Mucosa of descending colon (tissue), 3 donors: Measurements from ENCODE around the gene SH3BGR. TPM values are rescaled to one million over a fixed set of nuclear protein-coding genes. Genes with fewer than 3 reads are reported as not detected.

Source experiments
- ATAC-seq: fragments of 200-7000 bp; cut with Tn5 transposase; one replicate; pipeline ENCODE4 v1.9.1; 2020; ENCODE audit warnings: mild to moderate bottlenecking, moderate library complexity
- DNase-seq, 3 donors: peaks; one replicate each; pipeline ENCODE4 v3.0.0-alpha.2; 2020
- H3K36me3 ChIP-seq: fragments of 200-600 bp; one replicate; pipeline ENCODE4 v1.8.0; 2021; ENCODE audit warnings: low read depth, mild to moderate bottlenecking
- H3K4me1 ChIP-seq: fragments of 200-600 bp; one replicate; pipeline ENCODE4 v1.8.0; 2021; ENCODE audit warnings: low read depth, mild to moderate bottlenecking
- H3K4me3 ChIP-seq: fragments of 200-600 bp; one replicate; pipeline ENCODE4 v1.8.0; 2021; ENCODE audit warnings: mild to moderate bottlenecking
- H3K9me3 ChIP-seq: fragments of 200-600 bp; one replicate; pipeline ENCODE4 v1.8.0; 2021; ENCODE audit warnings: mild to moderate bottlenecking
- CTCF ChIP-seq: fragments of 200-600 bp; IDR thresholded peaks from one replicate; pipeline ENCODE4 v1.8.0; 2022; ENCODE audit warnings: antibody characterized with exemption, mild to moderate bottlenecking
- intact Hi-C, 2 donors: fragments of 100-400 bp; cut with DNase I in 1 of 2; cut with micrococcal nuclease in 1 of 2; formaldehyde crosslinking; loops; one replicate each; pipeline versions ENCODE4 v1.11.0 to v1.11.1; 2022; cut with DNase I, micrococcal nuclease
- total RNA-seq, 3 donors: library from RNA; stranded (reverse); fragmentation: NEBNext Ultra II Directional in 2 of 3; extraction: Animal tissue kit (Norgen Biotek cat#: 25700) in 2 of 3; gene quantifications; one replicate each; pipeline versions ENCODE4 v1.2.1 to v1.2.4, GENCODE V29; 2021 to 2023
- donor health status: DM: no; HTN: no; CAD: no; lungs with moderate emphysema.
- donor health status: DM: no; HTN: no; CAD: no.
- donor health status: DM: no; HTN: yes; CAD: no.

SH3BGR gene
- total RNA-seq, 3 donors from 2014 or later, result 2.2 to 19.7 (median 5.0) TPM

GRCh38 chr21:39430457-39430856 lies 21.3 kb upstream of the SH3BGR start:
- no peaks in the 10 kb centered on the region for H3K4me1 ChIP-seq
- H3K36me3 ChIP-seq, result no peaks in the 10 kb centered on the region
- no peak for TF ChIP-seq CTCF
- no peaks in the 10 kb centered on the region for H3K9me3 ChIP-seq
- ATAC-seq (no peak), DNase-seq (no peak)
- intact Hi-C loops, result no loop called here
- H3K4me3 ChIP-seq, result no peak overlapping the region

GRCh38 chr21:39430954-39431353 lies 20.8 kb upstream of the SH3BGR start:
- ATAC-seq (no peak), DNase-seq (no peak)
- no peak for TF ChIP-seq CTCF
- Histone ChIP-seq H3K36me3 (no peaks in the 10 kb centered on the region), H3K4me1 (no peaks in the 10 kb centered on the region), H3K9me3 (no peaks in the 10 kb centered on the region), H3K4me3 (no peak overlapping the region)
- intact Hi-C loops, result no loop called here

- intact Hi-C loops, result no loop called here
- H3K9me3 ChIP-seq, result no peaks in the 10 kb centered on the region
- DNase-seq (no peak), ATAC-seq (no peak)
- no peaks in the 10 kb centered on the region for H3K4me1 ChIP-seq
- H3K36me3 ChIP-seq, result no peaks in the 10 kb centered on the region
- TF ChIP-seq CTCF, result no peak
- H3K4me3 ChIP-seq, result no peak overlapping the region
Observed at GRCh38 chr21:39434950-39435349, 16.8 kb upstream of the SH3BGR start.

- no peak for ATAC-seq
- no peak overlapping the region for H3K4me3 ChIP-seq
- no peak for DNase-seq
- intact Hi-C loops, result no loop called here
- no peaks in the 10 kb centered on the region for H3K9me3 ChIP-seq
- peaks cover under 1% of the 10 kb centered on the region for H3K4me1 ChIP-seq
- no peak for TF ChIP-seq CTCF
- H3K36me3 ChIP-seq, result no peaks in the 10 kb centered on the region
Observed at GRCh38 chr21:39439232-39439631, 12.5 kb upstream of the SH3BGR start.

- no peak overlapping the region for H3K4me3 ChIP-seq
- intact Hi-C loops, result no loop called here
- H3K4me1 ChIP-seq, result peaks cover 6% of the 10 kb centered on the region
- ATAC-seq (peak; percentile 21), DNase-seq (peak in 1 of 3 donors; percentile 38)
- TF ChIP-seq CTCF, result peak; percentile 71
- H3K36me3 ChIP-seq, result no peaks in the 10 kb centered on the region
- H3K9me3 ChIP-seq, result no peaks in the 10 kb centered on the region
Observed at GRCh38 chr21:39441502-39442475, 10.0 kb upstream of the SH3BGR start.
